Fibroblast of villous mesenchyme (primary cell): ENCODE results near the gene MTCH1. TPM values are rescaled to one million over a fixed set of nuclear protein-coding genes. Genes with fewer than 3 reads are reported as not detected.
A peak's percentile ranks its signal among the peaks of the same experiment; 100 is the strongest.
"Not testable (repeated sequence)": the region's sequence is repeated elsewhere in the genome, so short reads cannot be mapped to it uniquely, and the experiment has no call there.

Experiments
- DNase-seq: peaks from one replicate; pipeline ENCODE4 v3.0.0-alpha.2; 2010; ENCODE audit warnings: low read depth
- H3K4me3 ChIP-seq: 2 replicates; pipeline ENCODE4 v1.5.1; 2011; ENCODE audit warnings: low read depth, mild to moderate bottlenecking, low read length
- total RNA-seq: library from RNA; depleted of rRNA; stranded (reverse); fragments of >200 nt; gene quantifications from 2 replicates; pipeline ENCODE4 v1.2.3, GENCODE V29; 2012
- TF ChIP-seq, protein P1 (sequence below): IDR thresholded peaks from 2 replicates; pipeline ENCODE4 v1.5.1; 2012; ENCODE audit warnings: low read depth, mild to moderate bottlenecking, low read length; ENCODE audit not compliant: insufficient read depth

The MTCH1 gene
- total RNA-seq, 1 donor: 228 TPM

DNA sequence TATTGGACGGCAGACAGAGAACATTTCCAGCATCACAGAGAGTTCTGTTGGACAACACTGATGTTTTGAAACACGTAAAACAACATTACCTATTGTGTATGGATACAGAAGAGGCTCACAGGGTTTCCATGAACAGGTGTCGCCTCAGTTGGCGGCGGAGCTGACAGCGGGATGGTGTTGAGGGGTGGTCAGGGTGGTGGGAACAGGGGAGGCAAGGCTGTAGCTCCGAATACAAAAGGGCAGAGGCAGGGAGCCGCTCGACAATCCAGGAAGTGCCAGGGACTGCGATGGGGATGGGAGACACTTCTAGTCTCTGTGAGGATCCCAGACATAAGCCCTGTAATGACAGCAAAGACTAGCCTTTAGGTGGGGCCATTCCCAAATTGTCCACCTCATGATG, 46.0 kb downstream of the MTCH1 start:
- no peak overlapping the region for H3K4me3 ChIP-seq
- TF ChIP-seq, protein P1, sequence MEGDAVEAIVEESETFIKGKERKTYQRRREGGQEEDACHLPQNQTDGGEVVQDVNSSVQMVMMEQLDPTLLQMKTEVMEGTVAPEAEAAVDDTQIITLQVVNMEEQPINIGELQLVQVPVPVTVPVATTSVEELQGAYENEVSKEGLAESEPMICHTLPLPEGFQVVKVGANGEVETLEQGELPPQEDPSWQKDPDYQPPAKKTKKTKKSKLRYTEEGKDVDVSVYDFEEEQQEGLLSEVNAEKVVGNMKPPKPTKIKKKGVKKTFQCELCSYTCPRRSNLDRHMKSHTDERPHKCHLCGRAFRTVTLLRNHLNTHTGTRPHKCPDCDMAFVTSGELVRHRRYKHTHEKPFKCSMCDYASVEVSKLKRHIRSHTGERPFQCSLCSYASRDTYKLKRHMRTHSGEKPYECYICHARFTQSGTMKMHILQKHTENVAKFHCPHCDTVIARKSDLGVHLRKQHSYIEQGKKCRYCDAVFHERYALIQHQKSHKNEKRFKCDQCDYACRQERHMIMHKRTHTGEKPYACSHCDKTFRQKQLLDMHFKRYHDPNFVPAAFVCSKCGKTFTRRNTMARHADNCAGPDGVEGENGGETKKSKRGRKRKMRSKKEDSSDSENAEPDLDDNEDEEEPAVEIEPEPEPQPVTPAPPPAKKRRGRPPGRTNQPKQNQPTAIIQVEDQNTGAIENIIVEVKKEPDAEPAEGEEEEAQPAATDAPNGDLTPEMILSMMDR: no peak
- DNase-seq: no peak

DNA sequence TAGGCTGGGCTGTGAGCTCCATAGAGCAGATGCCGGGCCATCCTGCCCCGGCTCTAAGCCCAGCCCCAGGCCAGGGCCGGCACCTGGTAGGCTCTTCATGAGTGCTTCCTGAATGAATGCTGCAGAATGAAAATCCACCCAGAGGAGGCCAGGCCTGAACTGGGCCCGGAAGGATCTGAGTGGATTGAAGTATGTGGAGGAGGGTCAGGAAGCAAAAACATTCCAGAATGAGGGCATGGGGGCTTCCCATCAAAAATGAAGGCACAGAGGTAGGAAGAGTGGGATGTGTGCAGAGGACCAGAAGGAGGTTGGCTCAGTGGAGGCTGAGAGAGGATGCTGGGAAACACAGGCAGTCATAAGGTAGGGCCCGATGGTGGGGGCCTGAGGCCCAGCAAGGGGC, 47.0 kb downstream of the MTCH1 start:
- not testable (repeated sequence) for DNase-seq, H3K4me3 ChIP-seq

DNA sequence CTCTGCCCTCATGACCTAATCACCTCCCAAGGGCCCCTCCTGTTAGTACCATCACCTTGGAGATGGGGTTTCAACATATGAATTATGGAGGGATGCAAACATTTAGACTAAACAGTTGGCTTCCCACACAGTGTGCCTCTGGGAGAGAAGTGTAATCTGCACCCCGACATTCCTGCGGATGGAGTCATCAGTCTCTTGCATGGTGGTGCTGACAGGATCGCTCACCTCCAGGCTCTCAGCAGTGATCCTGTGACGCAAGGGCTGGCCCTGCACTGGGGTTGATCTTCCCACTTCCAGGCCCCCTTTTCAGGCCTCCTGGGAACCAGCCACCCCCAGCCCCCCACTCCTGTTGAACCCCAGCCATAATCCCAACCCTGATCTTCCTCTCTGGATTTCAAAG, 47.5 kb downstream of the MTCH1 start:
- no peak overlapping the region for H3K4me3 ChIP-seq
- TF ChIP-seq, protein P1: no peak
- DNase-seq: peak; percentile 93

DNA sequence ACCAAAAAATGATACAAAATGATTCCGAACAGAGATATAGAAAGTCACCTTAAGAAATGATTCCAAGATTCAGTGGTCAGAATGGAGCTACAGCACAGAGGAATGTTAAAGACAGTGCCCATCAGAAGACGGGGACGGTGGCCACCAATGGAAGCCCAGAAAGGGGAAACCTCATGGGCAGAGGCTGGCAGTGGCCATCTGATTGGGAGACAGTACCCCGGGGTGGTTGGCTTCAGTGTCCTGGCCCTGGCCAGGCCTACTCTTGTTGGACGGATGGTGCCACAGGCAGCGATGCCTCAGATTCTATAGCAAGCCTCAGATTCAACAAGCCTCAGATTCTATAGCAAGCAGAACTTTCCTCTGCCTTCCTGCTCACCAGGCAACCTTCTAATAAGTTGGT, 48.1 kb downstream of the MTCH1 start:
- TF ChIP-seq, protein P1: no peak
- no peak overlapping the region for H3K4me3 ChIP-seq
- DNase-seq: no peak

DNA sequence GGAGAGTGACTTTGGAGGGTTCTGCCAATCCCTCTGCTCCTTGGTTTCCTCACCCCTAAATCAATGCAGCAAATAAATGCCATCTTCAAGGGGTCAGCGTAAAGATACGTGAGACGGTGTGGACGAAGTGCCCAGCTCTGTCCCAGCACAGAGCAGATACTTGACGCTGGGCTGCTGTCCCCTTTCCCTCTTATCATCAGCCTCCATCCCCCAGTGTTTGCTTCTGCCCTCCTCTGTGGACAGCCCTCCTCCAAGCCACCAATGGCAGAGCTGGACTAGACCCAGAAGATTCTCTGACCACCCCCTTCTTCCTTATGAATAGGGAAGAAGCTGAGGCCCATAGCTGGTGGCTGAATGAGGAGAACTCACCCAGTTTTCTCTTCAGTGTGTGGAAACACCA, 49.2 kb downstream of the MTCH1 start:
- TF ChIP-seq, protein P1: no peak
- DNase-seq: no peak
- H3K4me3 ChIP-seq: no peak overlapping the region

DNA sequence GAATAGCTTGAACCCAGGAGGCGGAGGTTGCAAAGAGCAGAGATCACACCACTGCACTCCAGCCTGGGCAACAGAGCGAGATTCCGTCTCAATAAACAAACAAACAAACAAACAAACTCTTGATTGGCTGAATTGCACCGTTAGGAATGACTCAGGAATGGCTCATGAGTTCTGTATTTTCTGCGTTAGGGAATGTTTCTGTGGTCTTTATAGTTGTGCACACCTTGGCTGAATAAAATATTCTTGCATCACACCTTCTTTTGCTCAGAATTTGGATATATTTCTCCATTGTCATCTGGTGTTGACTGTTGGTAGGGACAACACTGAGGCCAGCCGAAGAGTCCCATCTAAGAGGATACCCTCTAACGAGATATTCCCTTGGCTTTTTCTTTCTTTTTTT, 51.1 kb downstream of the MTCH1 start:
- DNase-seq: no peak
- no peak overlapping the region for H3K4me3 ChIP-seq
- TF ChIP-seq, protein P1: no peak

DNA sequence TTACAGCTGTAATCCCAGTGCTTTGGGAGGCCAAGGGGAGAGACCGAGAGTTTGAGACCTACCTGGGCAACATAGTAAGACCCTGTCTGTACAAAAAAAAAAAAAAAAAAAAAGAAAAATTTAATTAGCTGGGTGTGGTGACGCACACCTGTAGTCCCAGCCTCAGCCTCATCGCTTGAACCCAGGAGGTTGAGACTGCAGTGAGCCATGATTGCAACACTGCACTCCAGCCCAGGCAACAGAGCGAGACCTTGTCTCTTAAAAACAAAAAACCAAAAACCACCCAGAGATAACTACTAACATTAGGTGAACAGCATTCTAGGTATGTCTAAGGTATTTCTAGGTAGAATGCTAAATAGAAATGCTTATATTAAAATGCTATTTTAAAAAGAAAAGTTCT, 52.5 kb downstream of the MTCH1 start:
- TF ChIP-seq, protein P1: no peak
- no peak for DNase-seq

More for the DNA sequence above, 52.5 kb downstream of the MTCH1 start:
- no peak overlapping the region for H3K4me3 ChIP-seq
